Neuronal stem cell (in vitro differentiated cells): ENCODE measurements around the gene PROKR1.

ENCODE experiments used
- DNase-seq: peaks from one replicate; pipeline ENCODE4 v3.0.0-alpha.2; 2013; ENCODE audit warnings: low spot score
- H2AFZ ChIP-seq: one replicate; pipeline ENCODE4 v1.6.1; 2013; ENCODE audit warnings: mild to moderate bottlenecking, low read length, inconsistent platforms
- H2AK5ac ChIP-seq: 2 replicates; pipeline ENCODE4 v1.6.1; 2013; ENCODE audit warnings: low read depth, mild to moderate bottlenecking, inconsistent platforms, low read length, moderate library complexity, mixed read lengths
- H2BK120ac ChIP-seq: 2 replicates; pipeline ENCODE4 v1.6.1; 2013; ENCODE audit warnings: low read depth, mild to moderate bottlenecking, inconsistent platforms, low read length, moderate library complexity, mixed read lengths
- H2BK12ac ChIP-seq: one replicate; pipeline ENCODE4 v1.6.1; 2013; ENCODE audit warnings: low read length, inconsistent platforms
- H2BK15ac ChIP-seq: 2 replicates; pipeline ENCODE4 v1.6.1; 2013; ENCODE audit warnings: mild to moderate bottlenecking, low read length, inconsistent platforms, mixed read lengths
- H2BK5ac ChIP-seq: one replicate; pipeline ENCODE4 v1.6.1; 2013; ENCODE audit warnings: inconsistent platforms, mild to moderate bottlenecking, low read length, moderate library complexity
- H3K14ac ChIP-seq: one replicate; pipeline ENCODE4 v1.6.1; 2013; ENCODE audit warnings: low read length, inconsistent platforms
- H3K18ac ChIP-seq: 2 replicates; pipeline ENCODE4 v1.6.1; 2013; ENCODE audit warnings: low read length, inconsistent platforms
- H3K23ac ChIP-seq: 2 replicates; pipeline ENCODE4 v1.6.1; 2013; ENCODE audit warnings: low read depth, mild to moderate bottlenecking, mixed read lengths, low read length, inconsistent platforms; ENCODE audit not compliant: poor library complexity
- H3K27ac ChIP-seq: replicated peaks from 3 replicates; pipeline ENCODE4 v1.5.1; 2013; ENCODE audit warnings: low read length, inconsistent platforms
- H3K27me3 ChIP-seq, 3 experiments: 2 replicates each; pipeline ENCODE4 v1.6.1; 2013; ENCODE audit warnings: low read length in 3 of 3, mild to moderate bottlenecking in 2 of 3, inconsistent platforms in 1 of 3, low read depth in 1 of 3, mixed read lengths in 1 of 3, moderate library complexity in 1 of 3; ENCODE audit not compliant: control insufficient read depth in 3 of 3, insufficient read depth in 3 of 3
- H3K36me3 ChIP-seq, 2 donors: replicated peaks in 1 of 2; 2 replicates each; pipeline ENCODE4 v1.6.1; 2013; ENCODE audit warnings: low read length in 2 of 2; ENCODE audit not compliant: control insufficient read depth in 2 of 2, insufficient read depth in 2 of 2
- H3K4ac ChIP-seq: 2 replicates; pipeline ENCODE4 v1.6.1; 2013; ENCODE audit warnings: inconsistent platforms, mild to moderate bottlenecking, low read length, moderate library complexity
- H3K4me1 ChIP-seq, 2 donors: 1 replicate in 1 of 2; 2 replicates in 1 of 2; pipeline ENCODE4 v1.6.1; 2013; ENCODE audit warnings: low read length in 2 of 2, low read depth in 1 of 2; ENCODE audit not compliant: control insufficient read depth in 2 of 2, insufficient read depth in 1 of 2
- H3K4me2 ChIP-seq: one replicate; pipeline ENCODE4 v1.6.1; 2013; ENCODE audit warnings: mild to moderate bottlenecking, low read length, inconsistent platforms; ENCODE audit not compliant: insufficient read depth, poor library complexity, severe bottlenecking
- H3K4me3 ChIP-seq, 2 donors: 2 replicates each; pipeline ENCODE4 v1.5.1; 2013; ENCODE audit warnings: low read length in 2 of 2, mild to moderate bottlenecking in 2 of 2, inconsistent platforms in 1 of 2, moderate library complexity in 1 of 2
- H3K79me1 ChIP-seq: one replicate; pipeline ENCODE4 v1.6.1; 2013; ENCODE audit warnings: low read depth, mild to moderate bottlenecking, inconsistent platforms, low read length, moderate library complexity
- H3K9ac ChIP-seq: one replicate; pipeline ENCODE4 v1.6.1; 2013; ENCODE audit warnings: mild to moderate bottlenecking, low read depth, low read length, inconsistent platforms; ENCODE audit not compliant: poor library complexity
- H3K9me3 ChIP-seq, 2 donors: replicated peaks in 1 of 2; 2 replicates each; pipeline versions ENCODE3 to v1.6.1; 2013; ENCODE audit warnings: low read length in 2 of 2, mild to moderate bottlenecking in 2 of 2, inconsistent platforms in 1 of 2, low read depth in 1 of 2, mixed read lengths in 1 of 2, moderate library complexity in 1 of 2; ENCODE audit not compliant: control insufficient read depth in 2 of 2, insufficient read depth in 1 of 2
- H4K8ac ChIP-seq: one replicate; pipeline ENCODE4 v1.6.1; 2013; ENCODE audit warnings: low read depth, mild to moderate bottlenecking, inconsistent platforms, low read length, moderate library complexity
- H4K91ac ChIP-seq: one replicate; pipeline ENCODE4 v1.6.1; 2013; ENCODE audit warnings: low read length, low read depth, mild to moderate bottlenecking, inconsistent platforms; ENCODE audit not compliant: poor library complexity
- WGBS, 2 donors: extraction: QIAGEN DNeasy Blood & Tissue Kit; methylation state at CpG; one replicate each; pipeline ENCODE4 v1.1.7; 2013; ENCODE audit warnings: missing lambda C conversion rate in 2 of 2, mixed read lengths in 1 of 2; ENCODE audit not compliant: insufficient read length in 2 of 2, insufficient replicate concordance in 1 of 2; ENCODE audit errors: extremely low coverage in 2 of 2; 5-methylcytosine and 5-hydroxymethylcytosine counted together

Gene PROKR1

DNA sequence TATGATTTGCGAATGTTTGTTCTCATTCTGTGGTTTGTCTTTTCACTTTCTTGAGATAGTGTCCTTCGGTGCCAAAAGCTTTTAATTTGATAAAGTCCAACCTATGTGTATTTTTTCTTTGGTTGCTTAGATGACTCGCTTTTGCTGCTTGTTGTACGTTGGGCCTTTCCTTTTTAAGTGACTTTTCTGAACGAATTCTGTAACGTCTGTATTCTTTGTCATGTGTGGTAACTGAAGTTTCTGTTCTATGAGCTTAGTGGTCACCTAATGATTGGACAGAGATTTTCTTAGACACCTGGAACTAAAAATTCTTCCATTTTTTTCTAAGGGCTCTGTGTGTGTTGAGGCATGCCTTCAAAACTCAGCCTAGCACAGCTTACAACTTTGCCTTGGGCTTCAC is 19.6 kb upstream of the PROKR1 start:
- DNase-seq: no peak
- no peak overlapping the region for H3K4me3 ChIP-seq

GRCh38 chr2:68627615-68628014 is 15.8 kb upstream of the PROKR1 start:
- H2BK15ac ChIP-seq: no peak overlapping the region
- no peak overlapping the region for H3K18ac ChIP-seq
- H2AFZ ChIP-seq: no peak overlapping the region
- no peak overlapping the region for H4K8ac ChIP-seq
- no peak overlapping the region for H3K27ac ChIP-seq
- H3K4me2 ChIP-seq: no peak overlapping the region
- no peak overlapping the region for H3K9ac ChIP-seq
- H3K4me3 ChIP-seq: no peak overlapping the region
- H3K4me1 ChIP-seq: no peaks in the 10 kb centered on the region
- no CpG with 5 or more reads among the region's 3 CpGs for WGBS, 2 donors
- DNase-seq: no peak
- H3K4ac ChIP-seq: no peak overlapping the region
- no peak overlapping the region for H3K23ac ChIP-seq
- H2BK5ac ChIP-seq: no peak overlapping the region
- no peak overlapping the region for H2AK5ac ChIP-seq
- no peak overlapping the region for H2BK120ac ChIP-seq
- no peaks in the 10 kb centered on the region for H3K27me3 ChIP-seq
- H3K79me1 ChIP-seq: no peaks in the 10 kb centered on the region
- no peak overlapping the region for H3K14ac ChIP-seq
- H3K9me3 ChIP-seq: no peaks in the 10 kb centered on the region
- H3K36me3 ChIP-seq: no peaks in the 10 kb centered on the region
- H4K91ac ChIP-seq: no peak overlapping the region
- H2BK12ac ChIP-seq: no peak overlapping the region

More for the DNA sequence above, 19.6 kb upstream of the PROKR1 start:
- H3K27ac ChIP-seq: no peak overlapping the region
- no peak overlapping the region for H3K9ac ChIP-seq
- H3K14ac ChIP-seq: no peak overlapping the region
- H3K4ac ChIP-seq: no peak overlapping the region
- H3K79me1 ChIP-seq: no peaks in the 10 kb centered on the region
- no peaks in the 10 kb centered on the region for H3K4me1 ChIP-seq
- no peak overlapping the region for H3K4me2 ChIP-seq
- no peak overlapping the region for H2BK5ac ChIP-seq
- no peak overlapping the region for H2BK12ac ChIP-seq
- no peak overlapping the region for H3K23ac ChIP-seq
- H4K91ac ChIP-seq: no peak overlapping the region
- no peaks in the 10 kb centered on the region for H3K36me3 ChIP-seq
- H3K9me3 ChIP-seq: no peaks in the 10 kb centered on the region
- H2BK15ac ChIP-seq: no peak overlapping the region
- H2AFZ ChIP-seq: no peak overlapping the region
- H3K18ac ChIP-seq: no peak overlapping the region
- no peak overlapping the region for H2BK120ac ChIP-seq
- H4K8ac ChIP-seq: no peak overlapping the region
- H3K27me3 ChIP-seq: no peaks in the 10 kb centered on the region
- WGBS, 2 donors: no CpG with 5 or more reads among the region's 6 CpGs
- H2AK5ac ChIP-seq: no peak overlapping the region

DNA sequence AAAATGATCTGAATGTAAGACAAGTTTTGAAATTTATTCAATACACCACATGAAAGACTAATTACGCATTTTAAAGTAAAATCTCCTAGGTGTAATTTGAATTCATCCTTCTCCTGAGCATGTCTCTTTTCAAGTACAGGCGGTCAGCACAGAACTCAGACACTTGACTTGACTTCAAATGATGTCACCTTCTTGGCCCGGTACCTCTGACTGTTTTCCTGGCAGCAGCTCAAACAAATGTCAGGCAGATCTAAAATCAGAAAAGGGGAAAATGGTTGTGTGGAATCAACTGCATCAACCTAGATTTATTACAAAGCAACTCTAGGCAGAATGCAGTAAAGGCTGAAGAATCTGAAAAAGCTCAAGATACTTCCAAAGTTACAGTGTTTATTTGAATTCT is 11.4 kb upstream of the PROKR1 start:
- no peaks in the 10 kb centered on the region for H3K27me3 ChIP-seq
- no peak overlapping the region for H3K4me2 ChIP-seq
- H3K27ac ChIP-seq: no peak overlapping the region
- no peak overlapping the region for H2AFZ ChIP-seq
- no peak for DNase-seq
- H3K18ac ChIP-seq: no peak overlapping the region
- H4K8ac ChIP-seq: no peak overlapping the region
- no CpG with 5 or more reads among the region's 3 CpGs for WGBS, 2 donors
- H3K14ac ChIP-seq: no peak overlapping the region
- no peaks in the 10 kb centered on the region for H3K36me3 ChIP-seq
- no peaks in the 10 kb centered on the region for H3K4me1 ChIP-seq
- H2BK12ac ChIP-seq: no peak overlapping the region
- no peak overlapping the region for H2BK120ac ChIP-seq
- no peak overlapping the region for H2BK5ac ChIP-seq
- H4K91ac ChIP-seq: no peak overlapping the region
- no peak overlapping the region for H3K9ac ChIP-seq
- no peak overlapping the region for H2BK15ac ChIP-seq
- H3K79me1 ChIP-seq: no peaks in the 10 kb centered on the region
- no peak overlapping the region for H3K4me3 ChIP-seq
- no peak overlapping the region for H2AK5ac ChIP-seq
- H3K23ac ChIP-seq: no peak overlapping the region
- H3K4ac ChIP-seq: no peak overlapping the region
- H3K9me3 ChIP-seq: no peaks in the 10 kb centered on the region

- H4K8ac ChIP-seq: no peak overlapping the region
- no peak overlapping the region for H3K9ac ChIP-seq
- H3K4me3 ChIP-seq: no peak overlapping the region
- H3K36me3 ChIP-seq: no peaks in the 10 kb centered on the region
- no peak for DNase-seq
- H3K23ac ChIP-seq: no peak overlapping the region
- no peak overlapping the region for H2BK120ac ChIP-seq
- no peak overlapping the region for H2BK15ac ChIP-seq
- H2BK5ac ChIP-seq: no peak overlapping the region
- no CpG with 5 or more reads among the region's 3 CpGs for WGBS, 2 donors
- no peak overlapping the region for H4K91ac ChIP-seq
- no peak overlapping the region for H3K4me2 ChIP-seq
- no peak overlapping the region for H3K27ac ChIP-seq
- peaks cover 0 to 2% of the 10 kb centered on the region in 2 donors for H3K4me1 ChIP-seq
- H3K18ac ChIP-seq: no peak overlapping the region
- H3K27me3 ChIP-seq: peaks cover 0 to 23% (median 1%) of the 10 kb centered on the region in 3 experiments
- H3K9me3 ChIP-seq: peaks cover 0 to 2% of the 10 kb centered on the region in 2 donors
- H3K79me1 ChIP-seq: no peaks in the 10 kb centered on the region
- H3K14ac ChIP-seq: no peak overlapping the region
- no peak overlapping the region for H3K4ac ChIP-seq
- H2BK12ac ChIP-seq: no peak overlapping the region
- H2AK5ac ChIP-seq: no peak overlapping the region
- no peak overlapping the region for H2AFZ ChIP-seq
These were observed 6.3 kb upstream of the PROKR1 start for GRCh38 chr2:68637047-68637446.
